Measurements from ENCODE around the gene SLC15A1. TPM values are rescaled to one million over a fixed set of nuclear protein-coding genes. Genes with fewer than 3 reads are reported as not detected.

The SLC15A1 gene
- total RNA-seq, 2 donors from 2014 or later, result not detected

- TF ChIP-seq CTCF (IDR thresholded peaks at IDR 0.05), result no peak
These were observed 5.5 kb downstream of the SLC15A1 start for GRCh38 chr13:98746968-98747367.

GRCh38 chr13:98743377-98743776, 9.1 kb downstream of the SLC15A1 start:
- no peak for TF ChIP-seq CTCF (IDR thresholded peaks at IDR 0.05)
- Histone ChIP-seq H3K4me3 (no peak overlapping the region), H3K4me1 (no peaks in the 10 kb centered on the region), H3K36me3 (no peaks in the 10 kb centered on the region), H3K27ac (no peak overlapping the region), H3K9me3 (no peaks in the 10 kb centered on the region), H3K27me3 (no peaks in the 10 kb centered on the region)
- no peak for DNase-seq (ENCODE audit: low spot score)

More at GRCh38 chr13:98746968-98747367, 5.5 kb downstream of the SLC15A1 start:
- Histone ChIP-seq H3K27me3 (peaks cover 5 to 10% of the 10 kb centered on the region in 2 donors), H3K4me1 (peaks cover 0 to 6% of the 10 kb centered on the region in 2 donors), H3K27ac (no peak overlapping the region), H3K9me3 (no peaks in the 10 kb centered on the region), H3K4me3 (no peak overlapping the region), H3K36me3 (no peaks in the 10 kb centered on the region)
- DNase-seq (ENCODE audit: low spot score), result no peak

- Histone ChIP-seq H3K27ac (no peak overlapping the region), H3K4me3 (no peak overlapping the region), H3K9me3 (no peaks in the 10 kb centered on the region), H3K4me1 (no peaks in the 10 kb centered on the region), H3K27me3 (no peaks in the 10 kb centered on the region), H3K36me3 (no peaks in the 10 kb centered on the region)
- DNase-seq (ENCODE audit: low spot score), result no peak
- no peak for TF ChIP-seq CTCF (IDR thresholded peaks at IDR 0.05)
These were observed 9.5 kb downstream of the SLC15A1 start for GRCh38 chr13:98742961-98743360.

GRCh38 chr13:98741741-98742435, 10.6 kb downstream of the SLC15A1 start:
- TF ChIP-seq CTCF (IDR thresholded peaks at IDR 0.05), result no peak
- Histone ChIP-seq H3K27me3 (no peaks in the 10 kb centered on the region), H3K4me1 (no peaks in the 10 kb centered on the region), H3K4me3 (no peak overlapping the region), H3K9me3 (no peaks in the 10 kb centered on the region), H3K36me3 (no peaks in the 10 kb centered on the region), H3K27ac (no peak overlapping the region)
- no peak for DNase-seq (ENCODE audit: low spot score)

- no peak for DNase-seq (ENCODE audit: low spot score)
- Histone ChIP-seq H3K9me3 (no peaks in the 10 kb centered on the region), H3K27me3 (no peaks in the 10 kb centered on the region), H3K4me1 (no peaks in the 10 kb centered on the region), H3K27ac (no peak overlapping the region), H3K4me3 (no peak overlapping the region), H3K36me3 (no peaks in the 10 kb centered on the region)
- no peak for TF ChIP-seq CTCF (IDR thresholded peaks at IDR 0.05)
These were observed 12.3 kb downstream of the SLC15A1 start for GRCh38 chr13:98740131-98740530.

GRCh38 chr13:98738993-98739392, 13.5 kb downstream of the SLC15A1 start:
- H3K4me1 ChIP-seq, result no peaks in the 10 kb centered on the region
- no peak for TF ChIP-seq CTCF (IDR thresholded peaks at IDR 0.05)
- DNase-seq (ENCODE audit: low spot score), result no peak
- H3K36me3 ChIP-seq, result no peaks in the 10 kb centered on the region
- no peak overlapping the region for H3K27ac ChIP-seq
- H3K9me3 ChIP-seq, result no peaks in the 10 kb centered on the region
- H3K27me3 ChIP-seq, result no peaks in the 10 kb centered on the region
- no peak overlapping the region for H3K4me3 ChIP-seq
